HG02642 (cell line): ENCODE measurements around the gene RORC.

Experiments used
- ATAC-seq: cut with Tn5 transposase; IDR thresholded peaks from one replicate; pipeline ENCODE4 v1.9.1; 2021; ENCODE audit warnings: mild to moderate bottlenecking; ENCODE audit not compliant: unreplicated experiment, poor library complexity

Gene RORC

GRCh38 chr1:151829352-151830046, 2.1 kb downstream of the RORC start:
- ATAC-seq = no peak

DNA sequence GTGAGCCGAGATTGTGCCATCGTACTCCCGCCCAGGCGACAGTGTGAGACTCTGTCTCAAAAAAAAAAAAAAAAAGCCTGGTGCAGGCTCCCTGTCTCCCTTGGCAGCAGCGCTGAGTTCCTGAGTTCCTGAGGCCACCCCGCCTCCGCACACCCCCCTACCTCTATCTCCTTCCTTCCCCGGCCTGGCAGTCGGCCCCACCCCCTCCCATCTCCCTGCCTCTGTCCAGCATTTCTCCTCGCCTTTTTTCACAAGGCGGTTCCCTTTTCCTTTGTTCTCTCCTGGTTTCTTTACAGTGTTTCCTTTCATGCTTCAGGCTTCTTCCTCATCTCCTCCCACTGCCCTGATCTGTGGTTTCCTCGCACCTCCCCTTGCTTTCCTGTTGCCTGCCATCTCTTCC, 2.7 kb downstream of the RORC start:
- ATAC-seq = no peak

DNA sequence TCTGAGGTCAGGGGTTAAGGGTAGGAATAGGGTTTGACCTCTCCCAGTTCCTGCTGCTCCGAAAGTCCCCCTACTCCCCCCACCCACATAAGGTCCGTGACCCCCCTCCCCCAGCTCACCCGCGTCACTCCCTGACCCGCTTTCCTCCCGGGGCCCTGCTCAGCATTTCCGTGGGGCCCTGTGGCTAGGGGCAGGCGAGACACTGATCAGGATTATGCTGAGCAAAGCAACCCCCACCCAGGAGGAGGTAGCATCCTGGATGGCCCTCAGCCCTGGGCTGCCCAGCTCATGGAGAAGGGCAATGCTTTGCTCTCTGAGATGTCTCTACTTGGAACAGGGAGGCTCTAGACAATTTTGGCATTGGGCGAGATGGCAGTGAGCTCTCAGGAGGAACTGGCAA, 3.7 kb downstream of the RORC start:
- ATAC-seq = no peak

DNA sequence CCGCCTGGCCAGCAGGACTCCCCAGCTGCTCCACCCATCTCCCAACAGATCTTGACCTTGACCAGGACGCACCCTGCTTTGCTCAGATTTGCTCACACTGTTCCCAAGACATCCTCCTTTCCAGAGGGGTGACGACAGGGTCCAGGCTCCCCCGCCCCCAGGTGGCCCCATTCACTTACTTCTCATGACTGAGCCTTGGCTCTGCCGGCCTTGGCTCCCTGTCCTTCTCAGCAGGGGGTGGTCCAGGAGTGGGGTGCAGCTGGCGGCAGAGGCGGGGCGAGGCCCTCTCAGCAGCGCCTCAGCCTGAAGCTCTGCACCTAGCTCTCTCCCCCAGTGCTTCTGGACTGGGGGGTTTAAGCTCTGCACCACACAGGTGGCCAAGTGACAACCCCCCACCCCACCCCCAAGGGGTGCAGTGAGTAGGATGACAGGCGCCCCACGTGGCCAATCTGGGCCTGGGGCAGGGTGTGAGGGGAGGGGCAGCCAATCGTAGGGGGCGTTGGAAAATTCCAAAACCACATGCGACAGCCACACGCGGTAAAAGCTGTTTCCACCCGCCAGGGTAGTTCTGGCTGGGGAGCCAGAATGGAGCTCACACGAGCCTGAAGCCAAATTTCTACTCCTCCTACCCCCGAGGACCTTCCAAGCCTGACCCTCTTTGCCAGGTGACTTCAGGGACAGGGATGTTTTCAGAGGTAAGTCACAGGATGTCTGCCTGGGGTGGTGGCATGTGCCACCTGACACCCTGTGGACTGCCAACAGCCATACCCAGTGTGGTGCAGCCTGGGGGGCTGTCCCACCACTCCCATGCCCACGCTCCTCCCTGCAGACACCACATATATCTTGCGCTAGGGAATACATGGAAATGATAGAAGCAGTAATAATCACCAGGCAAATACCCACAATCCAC, 5.6 kb downstream of the RORC start:
- ATAC-seq = no peak

- no peak for ATAC-seq
These were observed 6.4 kb downstream of the RORC start for GRCh38 chr1:151825204-151825603.

- no peak for ATAC-seq
These were observed 8.4 kb downstream of the RORC start for GRCh38 chr1:151823175-151823574.

DNA sequence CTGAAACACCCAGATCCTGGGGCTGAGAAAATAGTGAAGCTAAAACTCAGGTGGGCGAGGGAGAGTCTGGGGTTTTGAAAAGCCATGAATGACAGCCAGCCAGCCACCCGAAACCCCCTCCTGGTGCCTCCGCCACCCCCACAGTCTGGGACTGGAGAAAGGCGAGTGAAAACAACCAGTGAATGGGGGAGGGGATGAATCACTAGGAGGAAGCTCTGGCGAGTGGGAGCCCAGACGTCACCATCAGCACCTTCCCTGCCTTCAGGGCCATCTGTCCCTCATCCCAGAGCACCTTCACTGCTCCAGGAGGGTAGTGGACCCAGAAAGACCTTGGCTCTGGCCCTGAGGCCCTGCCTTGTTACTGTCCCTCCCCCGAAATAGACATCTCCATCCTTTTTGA, 9.2 kb downstream of the RORC start:
- ATAC-seq = no peak

DNA sequence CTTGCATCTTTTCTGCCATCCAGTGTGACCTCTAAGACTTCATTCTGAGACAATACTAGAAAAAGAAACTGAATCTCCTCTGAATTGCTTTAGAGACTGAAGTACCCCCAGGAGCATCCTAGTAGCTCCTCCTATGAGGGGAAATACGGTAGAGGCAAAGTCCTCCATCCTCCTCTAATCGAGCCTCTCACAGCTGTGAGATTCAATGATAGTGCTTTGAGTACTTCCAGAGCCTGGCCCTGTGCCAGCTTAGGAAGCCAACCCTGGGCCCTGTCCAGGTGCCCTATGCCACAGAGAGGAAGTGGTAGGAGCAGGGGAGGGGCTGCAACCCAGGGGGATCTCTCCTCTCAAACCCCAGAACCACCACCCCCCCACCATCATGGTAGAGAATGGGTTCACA, 10.7 kb downstream of the RORC start:
- no peak for ATAC-seq

- ATAC-seq = no peak
These were observed 11.5 kb downstream of the RORC start for GRCh38 chr1:151819976-151820623.

- ATAC-seq = no peak
These were observed 12.3 kb downstream of the RORC start for GRCh38 chr1:151819227-151819835.

GRCh38 chr1:151817353-151817730, 14.3 kb downstream of the RORC start:
- ATAC-seq = no peak

GRCh38 chr1:151816548-151817352, 14.9 kb downstream of the RORC start:
- no peak for ATAC-seq

DNA sequence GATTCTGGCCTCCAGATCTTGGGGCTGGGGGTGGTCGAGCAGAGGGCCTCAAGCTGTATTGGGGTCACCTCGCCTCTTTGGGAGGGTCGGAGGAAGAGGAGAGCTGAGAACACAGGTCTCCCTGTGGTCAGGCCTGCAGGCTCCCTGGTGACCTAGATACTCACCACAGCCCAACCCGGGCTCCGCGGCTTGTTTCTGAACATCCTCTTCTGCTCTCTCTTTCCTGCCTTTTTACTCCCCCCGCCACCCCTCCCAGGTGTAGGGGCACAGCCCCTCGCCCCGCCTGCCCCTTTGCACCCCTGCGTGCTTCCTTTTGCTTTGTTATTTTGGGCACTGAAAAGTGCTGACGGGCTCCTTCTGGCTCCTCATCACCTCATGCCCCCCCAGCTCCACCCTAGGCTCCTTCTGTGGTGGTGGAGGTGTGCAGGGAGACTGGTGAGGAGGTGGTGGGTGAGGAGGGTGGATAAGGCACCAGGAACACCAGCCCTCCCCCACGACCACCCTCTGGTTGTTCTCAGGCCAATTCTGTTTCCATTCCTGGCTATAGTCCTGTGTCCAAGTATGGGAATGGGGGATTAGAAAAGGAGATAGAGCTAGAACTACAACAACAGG, 15.8 kb downstream of the RORC start:
- no peak for ATAC-seq

DNA sequence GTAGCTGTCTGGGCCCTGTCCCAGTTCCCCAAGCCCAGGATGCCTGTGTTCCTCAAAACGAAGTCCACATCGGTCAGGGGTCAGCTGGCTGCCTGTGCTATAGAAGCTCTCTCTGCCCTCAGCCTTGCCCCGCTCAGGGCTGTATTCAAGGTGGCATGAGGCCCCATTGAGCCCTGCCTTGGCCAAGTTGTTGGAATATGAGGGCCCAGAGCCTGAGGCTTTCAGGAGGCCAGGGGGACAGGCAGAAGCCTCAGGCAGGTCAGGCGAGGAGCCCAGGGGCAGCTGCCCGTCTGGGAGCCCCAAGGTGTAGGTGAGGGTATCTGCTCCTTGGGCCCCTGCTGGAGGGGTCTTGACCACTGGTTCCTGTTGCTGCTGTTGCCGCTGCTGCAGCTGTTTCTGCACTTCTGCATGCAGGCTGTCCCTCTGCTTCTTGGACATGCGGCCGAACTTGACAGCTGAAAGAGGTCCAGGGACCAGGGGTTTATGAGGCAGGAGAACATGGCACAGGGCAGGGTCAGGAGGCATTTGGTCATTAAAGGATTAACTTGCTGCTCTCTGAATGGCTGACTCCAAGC, 16.5 kb downstream of the RORC start:
- no peak for ATAC-seq

DNA sequence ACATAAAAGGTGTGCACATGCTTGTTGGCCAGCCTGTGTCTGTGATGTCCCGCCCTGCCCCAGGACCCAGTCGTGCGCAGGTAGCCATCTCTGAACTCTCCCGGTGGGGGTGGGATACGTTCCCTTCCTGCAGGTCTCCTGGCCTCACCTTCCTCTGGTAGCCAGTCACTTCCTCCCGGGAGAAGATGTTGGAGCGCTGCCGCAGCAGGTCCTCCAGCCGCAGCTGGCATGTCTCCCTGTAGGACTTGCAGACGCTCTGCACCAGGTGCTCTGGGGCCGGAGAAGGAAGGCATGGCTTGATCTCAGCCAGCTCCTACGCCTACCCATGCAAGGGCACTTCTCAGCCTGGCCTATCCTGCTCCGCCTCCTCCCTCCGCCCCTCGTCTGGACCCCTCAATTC, 17.2 kb downstream of the RORC start:
- no peak for ATAC-seq

- no peak for ATAC-seq
These were observed 18.2 kb downstream of the RORC start for GRCh38 chr1:151813271-151813977.

- no peak for ATAC-seq
These were observed 20.4 kb downstream of the RORC start for GRCh38 chr1:151811181-151811580.

DNA sequence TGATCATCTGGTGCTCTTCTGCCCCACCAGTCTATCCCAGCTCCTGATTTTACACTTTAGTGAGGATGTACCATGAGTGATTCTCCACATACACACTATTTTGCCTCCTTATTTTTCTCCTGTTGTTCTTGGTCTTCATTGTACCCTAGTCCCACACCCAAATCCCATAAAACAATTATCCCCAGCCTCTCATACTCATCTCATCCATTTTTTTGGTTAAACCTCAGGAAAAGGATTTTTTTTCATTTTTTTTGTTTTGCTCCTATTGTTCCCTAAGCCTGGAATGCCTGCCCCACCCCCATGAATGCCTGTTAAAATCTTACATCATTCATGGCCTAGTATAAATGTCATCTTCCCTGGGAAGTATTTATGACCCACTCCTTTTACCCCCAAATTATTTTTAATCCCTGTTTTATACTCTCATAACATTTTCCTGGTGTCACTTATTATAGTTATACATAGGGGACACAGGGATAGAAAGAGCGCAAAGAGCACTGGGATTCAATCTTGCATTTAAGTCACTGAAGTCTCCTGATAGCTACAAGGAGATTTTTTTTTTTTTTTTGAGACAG, 21.5 kb downstream of the RORC start:
- ATAC-seq = no peak
